Activated CD4-positive, alpha-beta T cell treated with anti-CD3 and anti-CD28 coated beads for 36 hours (primary cell): Measurements from ENCODE around the gene TCF4. TPM values are rescaled to one million over a fixed set of nuclear protein-coding genes. Genes with fewer than 3 reads are reported as not detected.

Experiments
- ATAC-seq: fragments of 200-7000 bp; cut with Tn5 transposase; one replicate; pipeline ENCODE4 v1.10.0; 2021; ENCODE audit warnings: mild to moderate bottlenecking, moderate library complexity
- CTCF ChIA-PET: fragments of 350-600 bp; sonication (Branson Sonifier 250); formaldehyde crosslinking; loops from one replicate; lab custom pipeline; 2021; ENCODE audit warnings: antibody characterized with exemption; lab: Charles Lee
- POLR2A ChIA-PET: fragments of 350-600 bp; sonication (Branson Sonifier 250); formaldehyde crosslinking; loops from one replicate; lab custom pipeline; 2021; ENCODE audit warnings: antibody characterized with exemption, inconsistent platforms; lab: Charles Lee
- DNase-seq: peaks from one replicate; pipeline ENCODE4 v3.0.0-alpha.2; 2020
- H3K27ac Mint-ChIP-seq: one replicate; pipeline ENCODE4 v1.8.0; 2021; ENCODE audit warnings: mixed read lengths
- H3K27me3 Mint-ChIP-seq: one replicate; pipeline ENCODE4 v1.8.0; 2021; ENCODE audit warnings: mixed read lengths
- H3K36me3 Mint-ChIP-seq: one replicate; pipeline ENCODE4 v1.8.0; 2021; ENCODE audit warnings: low read depth, mixed read lengths
- H3K4me1 Mint-ChIP-seq: one replicate; pipeline ENCODE4 v1.8.0; 2021; ENCODE audit warnings: mixed read lengths
- H3K4me3 Mint-ChIP-seq: one replicate; pipeline ENCODE4 v1.8.0; 2021; ENCODE audit warnings: mild to moderate bottlenecking, moderate library complexity, mixed read lengths
- H3K9me3 Mint-ChIP-seq: one replicate; pipeline ENCODE4 v1.8.0; 2021; ENCODE audit warnings: low read depth, mixed read lengths
- intact Hi-C, 2 experiments: fragments of 100-400 bp; cut with DNase I in 1 of 2; cut with micrococcal nuclease in 1 of 2; formaldehyde crosslinking; loops; one replicate each; pipeline versions ENCODE4 v1.14.2 to v1.15.1; 2022 to 2024; cut with DNase I, micrococcal nuclease
- total RNA-seq, 2 experiments: library from RNA; stranded (reverse); gene quantifications; one replicate each; pipeline ENCODE4 v1.2.3, GENCODE V29; 2021

TCF4 gene
- total RNA-seq, 2 experiments from 2014 or later = 0.69 to 1.9 TPM

DNA sequence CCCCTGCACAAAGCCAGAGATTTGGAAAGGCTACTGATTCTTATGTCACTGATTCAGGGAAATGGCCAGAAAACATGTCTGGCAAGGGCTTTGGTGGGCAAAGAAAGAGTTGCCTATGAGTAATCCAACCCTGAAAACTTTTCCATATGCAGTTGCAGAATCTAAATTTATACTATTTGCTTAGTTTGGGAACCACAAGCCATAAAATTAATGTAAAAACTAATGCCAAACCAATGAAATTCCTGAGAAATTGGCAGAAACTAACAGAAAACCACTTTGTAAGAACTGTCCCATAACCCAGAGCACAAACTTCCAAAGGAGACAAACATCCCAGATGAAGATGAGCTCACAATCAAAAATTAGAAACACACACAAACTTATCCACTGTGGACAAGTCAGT, 48.8 kb downstream of the TCF4 start:
- Mint-ChIP-seq H3K4me1 (peaks cover 6% of the 10 kb centered on the region), H3K9me3 (no peaks in the 10 kb centered on the region), H3K36me3 (no peaks in the 10 kb centered on the region), H3K27me3 (no peaks in the 10 kb centered on the region), H3K27ac (no peak overlapping the region), H3K4me3 (no peak overlapping the region)
- intact Hi-C loops = no loop called here
- POLR2A ChIA-PET = no interaction called here
- DNase-seq = no peak
- no peak for ATAC-seq
- CTCF ChIA-PET = interaction anchor here (0.5 kb wide), 1 partner anchor 115 kb away, joined by 3 read pairs; no protein-coding TSS in a partner anchor

GRCh38 chr18:55534996-55535395, 53.0 kb downstream of the TCF4 start:
- H3K27me3 Mint-ChIP-seq = no peaks in the 10 kb centered on the region
- ChIA-PET POLR2A (interaction anchor here (0.6 kb wide), 1 partner anchor 844 kb away, joined by 18 read pairs; no protein-coding TSS in a partner anchor), CTCF (no interaction called here)
- H3K36me3 Mint-ChIP-seq = no peaks in the 10 kb centered on the region
- peaks cover 8% of the 10 kb centered on the region for H3K4me1 Mint-ChIP-seq
- H3K4me3 Mint-ChIP-seq = no peak overlapping the region
- intact Hi-C loops = no loop called here
- H3K27ac Mint-ChIP-seq = no peak overlapping the region
- ATAC-seq = no peak
- H3K9me3 Mint-ChIP-seq = no peaks in the 10 kb centered on the region
- no peak for DNase-seq

- H3K4me3 Mint-ChIP-seq = no peak overlapping the region
- ChIA-PET POLR2A (interaction anchor here (0.6 kb wide), 1 partner anchor 844 kb away, joined by 18 read pairs; no protein-coding TSS in a partner anchor), CTCF (no interaction called here)
- peaks cover 8% of the 10 kb centered on the region for H3K4me1 Mint-ChIP-seq
- ATAC-seq (peak; percentile 74), DNase-seq (no peak)
- no peaks in the 10 kb centered on the region for H3K27me3 Mint-ChIP-seq
- no peaks in the 10 kb centered on the region for H3K9me3 Mint-ChIP-seq
- no peaks in the 10 kb centered on the region for H3K36me3 Mint-ChIP-seq
- H3K27ac Mint-ChIP-seq = no peak overlapping the region
- intact Hi-C loops = no loop called here
Measured at GRCh38 chr18:55534547-55534946, 53.4 kb downstream of the TCF4 start.

DNA sequence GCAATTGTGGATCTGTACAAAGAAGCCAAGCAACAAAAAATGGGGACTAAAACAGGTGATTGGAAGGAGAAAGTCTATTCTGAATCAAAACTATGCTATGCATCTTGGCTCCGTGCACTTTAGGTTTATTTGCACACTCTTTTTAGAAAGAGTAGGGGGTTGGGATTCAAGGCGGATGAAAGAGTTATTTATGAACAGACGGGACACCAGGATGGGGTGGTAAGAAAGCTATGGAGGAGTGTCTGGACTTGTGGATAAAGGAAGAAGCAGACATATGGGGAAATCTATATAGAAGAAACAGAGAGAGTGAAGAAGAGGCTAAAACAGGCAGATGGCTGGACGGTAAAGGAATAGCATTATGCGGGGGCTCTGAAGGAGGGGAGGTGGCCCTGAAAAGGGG, 57.8 kb downstream of the TCF4 start:
- Mint-ChIP-seq H3K4me3 (no peak overlapping the region), H3K4me1 (peaks cover 8% of the 10 kb centered on the region), H3K9me3 (no peaks in the 10 kb centered on the region), H3K36me3 (no peaks in the 10 kb centered on the region), H3K27me3 (no peaks in the 10 kb centered on the region), H3K27ac (no peak overlapping the region)
- DNase-seq (no peak), ATAC-seq (no peak)
- POLR2A ChIA-PET = no interaction called here
- CTCF ChIA-PET = no interaction called here
- intact Hi-C loops = no loop called here

DNA sequence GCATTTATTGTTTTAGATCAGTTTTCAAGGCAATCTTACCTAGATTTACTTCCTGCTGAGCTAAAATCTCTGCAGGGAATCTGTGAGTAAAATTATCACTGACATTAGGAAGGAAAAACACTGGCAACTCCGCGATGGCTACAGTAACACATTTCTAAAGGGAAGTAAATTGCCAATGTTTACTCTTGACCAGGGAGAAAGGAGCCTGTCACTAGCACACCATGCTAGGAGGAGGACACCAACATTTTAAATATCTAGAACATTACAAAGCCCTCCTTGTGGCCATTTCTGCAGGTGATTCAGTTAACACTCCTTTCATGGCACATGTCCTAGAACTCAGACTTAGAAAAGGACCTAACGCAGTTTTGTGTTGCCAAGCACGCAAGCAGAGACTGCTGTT, 58.4 kb downstream of the TCF4 start:
- no peak overlapping the region for H3K27ac Mint-ChIP-seq
- peaks cover 4% of the 10 kb centered on the region for H3K4me1 Mint-ChIP-seq
- no peaks in the 10 kb centered on the region for H3K9me3 Mint-ChIP-seq
- intact Hi-C loops = no loop called here
- no peak for DNase-seq
- ChIA-PET POLR2A (no interaction called here), CTCF (no interaction called here)
- no peaks in the 10 kb centered on the region for H3K36me3 Mint-ChIP-seq
- H3K4me3 Mint-ChIP-seq = no peak overlapping the region
- H3K27me3 Mint-ChIP-seq = no peaks in the 10 kb centered on the region
- ATAC-seq = no peak

- DNase-seq (no peak), ATAC-seq (no peak)
- Mint-ChIP-seq H3K27me3 (no peaks in the 10 kb centered on the region), H3K36me3 (no peaks in the 10 kb centered on the region), H3K27ac (no peak overlapping the region), H3K9me3 (no peaks in the 10 kb centered on the region), H3K4me1 (no peaks in the 10 kb centered on the region), H3K4me3 (no peak overlapping the region)
- intact Hi-C loops = no loop called here
- CTCF ChIA-PET = no interaction called here
- POLR2A ChIA-PET = no interaction called here
Measured at GRCh38 chr18:55525845-55526244, 62.1 kb downstream of the TCF4 start.

DNA sequence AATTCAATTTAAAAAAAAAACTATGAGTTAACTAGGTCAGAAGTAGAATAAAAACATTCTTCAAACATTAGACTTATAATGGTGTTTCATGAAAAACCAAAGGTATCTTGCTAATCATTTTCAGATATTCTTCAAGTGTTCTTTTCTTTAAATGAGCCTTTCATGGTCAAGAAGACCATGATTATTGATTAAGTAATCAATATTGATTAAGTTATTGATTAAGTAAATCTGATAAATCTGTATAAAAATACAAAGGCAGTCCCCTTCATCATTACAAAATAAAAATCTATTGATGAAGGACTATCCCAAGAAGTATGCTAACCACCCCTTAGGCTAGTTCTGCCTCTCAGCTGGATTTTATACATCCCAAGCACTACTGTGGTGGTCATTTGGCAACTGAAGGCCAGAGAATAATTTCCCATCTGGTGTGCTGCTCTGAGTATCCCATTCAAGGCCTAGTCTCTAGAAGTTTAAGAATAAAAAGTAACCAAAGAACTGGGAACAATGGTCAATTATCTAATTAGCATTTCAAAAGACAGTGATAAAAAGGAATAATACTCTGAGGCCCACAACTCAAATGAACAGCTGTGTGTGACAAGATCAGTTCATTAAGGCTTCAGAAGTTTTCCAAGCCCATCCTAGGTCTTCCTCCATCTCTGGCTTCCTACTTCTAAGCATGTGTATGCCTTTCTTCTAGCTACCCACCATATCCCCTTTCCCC, 63.5 kb downstream of the TCF4 start:
- H3K36me3 Mint-ChIP-seq = no peaks in the 10 kb centered on the region
- no peak overlapping the region for H3K4me3 Mint-ChIP-seq
- ChIA-PET CTCF (no interaction called here), POLR2A (no interaction called here)
- intact Hi-C loops = no loop called here
- DNase-seq (no peak), ATAC-seq (no peak)
- no peaks in the 10 kb centered on the region for H3K4me1 Mint-ChIP-seq
- H3K27ac Mint-ChIP-seq = no peak overlapping the region
- H3K9me3 Mint-ChIP-seq = no peaks in the 10 kb centered on the region
- no peaks in the 10 kb centered on the region for H3K27me3 Mint-ChIP-seq

GRCh38 chr18:55523001-55523400, 65.0 kb downstream of the TCF4 start:
- H3K27ac Mint-ChIP-seq = no peak overlapping the region
- H3K9me3 Mint-ChIP-seq = no peaks in the 10 kb centered on the region
- intact Hi-C loops = loop anchor here in 1 of 2 experiments (2.0 kb wide), 1 partner anchor 108 kb away; no protein-coding TSS in a partner anchor
- ChIA-PET POLR2A (no interaction called here), CTCF (interaction anchor here (0.6 kb wide), 1 partner anchor 178 kb away, joined by 3 read pairs; no protein-coding TSS in a partner anchor)
- no peak for DNase-seq
- H3K4me1 Mint-ChIP-seq = no peaks in the 10 kb centered on the region
- H3K27me3 Mint-ChIP-seq = no peaks in the 10 kb centered on the region
- H3K4me3 Mint-ChIP-seq = no peak overlapping the region
- no peak for ATAC-seq
- H3K36me3 Mint-ChIP-seq = no peaks in the 10 kb centered on the region

GRCh38 chr18:55522011-55522410, 66.0 kb downstream of the TCF4 start:
- peak; percentile 59 for DNase-seq
- no peaks in the 10 kb centered on the region for H3K9me3 Mint-ChIP-seq
- no peak for ATAC-seq
- no peak overlapping the region for H3K27ac Mint-ChIP-seq
- ChIA-PET POLR2A (no interaction called here), CTCF (interaction anchor here (1.6 kb wide), 1 partner anchor 106 kb away, joined by 6 read pairs; no protein-coding TSS in a partner anchor)
- intact Hi-C loops = loop anchor here in 1 of 2 experiments (2.0 kb wide), 1 partner anchor 107 kb away; no protein-coding TSS in a partner anchor
- H3K27me3 Mint-ChIP-seq = no peaks in the 10 kb centered on the region
- no peaks in the 10 kb centered on the region for H3K4me1 Mint-ChIP-seq
- H3K36me3 Mint-ChIP-seq = no peaks in the 10 kb centered on the region
- no peak overlapping the region for H3K4me3 Mint-ChIP-seq

DNA sequence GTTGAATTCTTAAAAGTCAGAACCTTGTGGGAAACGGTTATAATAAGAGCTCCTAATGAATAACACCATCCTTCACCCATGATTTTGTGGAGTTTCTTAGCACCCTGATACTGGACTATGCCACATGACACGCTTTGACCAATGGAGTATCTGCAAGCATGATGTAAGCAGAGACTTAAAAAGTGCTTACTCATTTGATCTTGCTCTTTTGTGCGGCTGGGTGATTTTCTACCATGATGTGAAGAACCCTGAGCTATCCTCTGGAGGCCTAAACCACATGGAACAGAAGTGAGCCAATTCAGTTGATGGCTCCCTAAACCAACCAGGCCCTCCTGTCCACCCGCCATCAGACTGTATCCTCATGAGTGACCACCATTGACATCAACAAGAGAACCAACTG, 70.9 kb downstream of the TCF4 start:
- Mint-ChIP-seq H3K27me3 (no peaks in the 10 kb centered on the region), H3K4me1 (no peaks in the 10 kb centered on the region), H3K27ac (no peak overlapping the region), H3K9me3 (no peaks in the 10 kb centered on the region), H3K4me3 (no peak overlapping the region), H3K36me3 (no peaks in the 10 kb centered on the region)
- DNase-seq (no peak), ATAC-seq (no peak)
- ChIA-PET POLR2A (no interaction called here), CTCF (interaction anchor here (1.0 to 1.1 kb wide), 2 partner anchors 10 to 99 kb away, joined by 3 read pairs; no protein-coding TSS in a partner anchor)
- intact Hi-C loops = no loop called here

DNA sequence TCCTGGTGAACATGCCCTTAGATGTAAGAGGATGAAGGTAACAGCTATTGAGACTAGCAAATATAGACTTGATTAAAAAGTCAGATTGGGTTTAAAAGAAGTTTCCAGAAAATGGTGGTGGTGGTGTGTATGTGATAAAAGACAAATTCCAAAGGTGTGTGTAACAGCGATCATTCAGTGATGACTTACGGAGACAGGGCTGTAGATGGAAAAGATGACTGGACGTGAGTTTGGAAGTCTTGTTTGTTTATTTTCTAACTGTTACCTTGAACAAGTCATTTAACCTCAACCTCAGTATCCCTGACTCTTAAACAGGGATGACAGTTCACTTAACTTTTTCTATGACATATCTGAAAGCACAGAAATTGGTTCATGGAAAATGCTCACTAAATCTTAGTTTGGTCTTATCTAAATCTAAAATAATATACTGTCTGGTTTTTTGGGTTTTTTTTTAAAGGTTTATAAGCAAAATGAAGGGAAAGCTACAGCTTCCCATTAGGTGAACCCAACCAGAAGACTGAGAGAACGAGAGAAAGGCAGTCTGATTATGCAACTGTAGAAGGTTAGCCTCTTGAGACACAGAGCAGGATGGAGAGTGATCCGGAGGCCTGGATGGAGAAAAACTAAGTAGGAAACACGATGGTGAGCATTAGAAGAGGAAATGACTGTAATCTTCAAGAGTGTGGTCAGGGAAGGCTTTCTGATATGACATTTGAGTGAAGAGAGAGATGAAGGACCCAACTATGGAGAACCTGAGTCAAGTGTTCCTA, 71.9 kb downstream of the TCF4 start:
- ATAC-seq (no peak), DNase-seq (no peak)
- H3K36me3 Mint-ChIP-seq = no peaks in the 10 kb centered on the region
- no peak overlapping the region for H3K4me3 Mint-ChIP-seq
- ChIA-PET POLR2A (no interaction called here), CTCF (interaction anchor here (1.0 kb wide), 1 partner anchor 11 kb away, joined by 3 read pairs; no protein-coding TSS in a partner anchor)
- H3K9me3 Mint-ChIP-seq = no peaks in the 10 kb centered on the region
- no peak overlapping the region for H3K27ac Mint-ChIP-seq
- H3K4me1 Mint-ChIP-seq = no peaks in the 10 kb centered on the region
- intact Hi-C loops = no loop called here
- H3K27me3 Mint-ChIP-seq = no peaks in the 10 kb centered on the region
